H9 (cell line): Measurements from ENCODE around the gene MAP3K20. TPM values are rescaled to one million over a fixed set of nuclear protein-coding genes. Genes with fewer than 3 reads are reported as not detected.

Source experiments
- DNase-seq: peaks from one replicate; pipeline ENCODE4 v3.0.0-alpha.2; 2017
- H2AFZ ChIP-seq: one replicate; pipeline ENCODE4 v1.6.1; 2013; ENCODE audit warnings: mild to moderate bottlenecking, low read length, control low read depth, moderate library complexity
- H2AK5ac ChIP-seq: 2 replicates; pipeline ENCODE4 v1.6.1; 2013; ENCODE audit warnings: low read length, control low read depth, mixed read lengths; ENCODE audit not compliant: insufficient read length
- H2BK120ac ChIP-seq: one replicate; pipeline ENCODE4 v1.6.1; 2013; ENCODE audit warnings: low read depth, mild to moderate bottlenecking, low read length, control low read depth, inconsistent platforms; ENCODE audit not compliant: poor library complexity, severe bottlenecking
- H2BK12ac ChIP-seq: 2 replicates; pipeline ENCODE4 v1.6.1; 2013; ENCODE audit warnings: low read length, control low read depth, mixed read lengths, low read depth; ENCODE audit not compliant: insufficient read length
- H2BK15ac ChIP-seq: 2 replicates; pipeline ENCODE4 v1.6.1; 2013; ENCODE audit warnings: low read depth, low read length, control low read depth
- H2BK20ac ChIP-seq: one replicate; pipeline ENCODE4 v1.6.1; 2013; ENCODE audit warnings: low read depth, mild to moderate bottlenecking, low read length, control low read depth, inconsistent platforms; ENCODE audit not compliant: poor library complexity, severe bottlenecking
- H2BK5ac ChIP-seq: 2 replicates; pipeline ENCODE4 v1.6.1; 2013; ENCODE audit warnings: low read length, control low read depth, mixed read lengths; ENCODE audit not compliant: insufficient read length
- H3K14ac ChIP-seq: 2 replicates; pipeline ENCODE4 v1.6.1; 2013; ENCODE audit warnings: low read length, control low read depth; ENCODE audit not compliant: insufficient read depth
- H3K18ac ChIP-seq: 2 replicates; pipeline ENCODE4 v1.6.1; 2013; ENCODE audit warnings: low read depth, mild to moderate bottlenecking, mixed read lengths, low read length, control low read depth; ENCODE audit not compliant: insufficient read length
- H3K23ac ChIP-seq: 2 replicates; pipeline ENCODE4 v1.6.1; 2013; ENCODE audit warnings: low read length, control low read depth, mixed read lengths, low read depth; ENCODE audit not compliant: insufficient read length
- H3K23me2 ChIP-seq: 2 replicates; pipeline ENCODE4 v1.6.1; 2013; ENCODE audit warnings: low read depth, mild to moderate bottlenecking, mixed read lengths, low read length, control low read depth; ENCODE audit not compliant: insufficient read length, poor library complexity, severe bottlenecking
- H3K27ac ChIP-seq: 2 replicates; pipeline ENCODE4 v1.5.1; 2013; ENCODE audit warnings: low read length, control low read depth, mixed read lengths, low read depth; ENCODE audit not compliant: insufficient read length
- H3K27me3 ChIP-seq: 2 replicates; pipeline ENCODE4 v1.6.1; 2013; ENCODE audit warnings: low read length, control low read depth, inconsistent platforms; ENCODE audit not compliant: insufficient read depth
- H3K4ac ChIP-seq: 2 replicates; pipeline ENCODE4 v1.6.1; 2013; ENCODE audit warnings: low read depth, mild to moderate bottlenecking, control low read depth, inconsistent platforms, low read length, moderate library complexity
- H3K4me1 ChIP-seq: 2 replicates; pipeline ENCODE4 v1.6.1; 2013; ENCODE audit warnings: low read length, control low read depth, inconsistent platforms; ENCODE audit not compliant: insufficient read depth
- H3K4me2 ChIP-seq: 2 replicates; pipeline ENCODE4 v1.6.1; 2013; ENCODE audit warnings: low read length, control low read depth, mixed read lengths; ENCODE audit not compliant: insufficient read length, insufficient read depth
- H3K56ac ChIP-seq: 2 replicates; pipeline ENCODE4 v1.6.1; 2013; ENCODE audit warnings: low read depth, mild to moderate bottlenecking, mixed read lengths, low read length, control low read depth; ENCODE audit not compliant: insufficient read length
- H3K79me1 ChIP-seq: 2 replicates; pipeline ENCODE4 v1.6.1; 2013; ENCODE audit warnings: low read depth, mild to moderate bottlenecking, moderate library complexity, low read length, control low read depth, inconsistent platforms; ENCODE audit not compliant: insufficient read depth, poor library complexity, severe bottlenecking
- H3K79me2 ChIP-seq: 2 replicates; pipeline ENCODE4 v1.6.1; 2013; ENCODE audit warnings: low read length, control low read depth, inconsistent platforms; ENCODE audit not compliant: insufficient read depth
- H3K9ac ChIP-seq: 2 replicates; pipeline ENCODE4 v1.6.1; 2013; ENCODE audit warnings: low read length, control low read depth, mixed read lengths; ENCODE audit not compliant: insufficient read length; ENCODE audit errors: extremely low read depth
- H3K9me3 ChIP-seq: one replicate; pipeline ENCODE4 v1.6.1; 2013; ENCODE audit warnings: low read depth, low read length, inconsistent platforms; ENCODE audit not compliant: control insufficient read depth
- H3T11ph ChIP-seq: one replicate; pipeline ENCODE4 v1.6.1; 2013; ENCODE audit warnings: mild to moderate bottlenecking, low read length, control low read depth, inconsistent platforms
- H4K20me1 ChIP-seq: one replicate; pipeline ENCODE4 v1.6.1; 2013; ENCODE audit not compliant: control insufficient read depth, insufficient read length, insufficient read depth
- H4K5ac ChIP-seq: 2 replicates; pipeline ENCODE4 v1.6.1; 2013; ENCODE audit warnings: low read depth, mild to moderate bottlenecking, mixed read lengths, low read length, control low read depth; ENCODE audit not compliant: insufficient read length
- H4K8ac ChIP-seq: replicated peaks from 2 replicates; pipeline ENCODE4 v1.6.1; 2013; ENCODE audit warnings: low read length, control low read depth, mixed read lengths, low read depth; ENCODE audit not compliant: insufficient read length
- H4K91ac ChIP-seq: 2 replicates; pipeline ENCODE4 v1.6.1; 2013; ENCODE audit warnings: low read depth, mild to moderate bottlenecking, moderate library complexity, mixed read lengths, low read length, control low read depth; ENCODE audit not compliant: insufficient read length
- H3K27ac Mint-ChIP-seq, 3 experiments: 2 replicates in 2 of 3; 3 replicates in 1 of 3; pipeline ENCODE4 v1.8.0; 2020 to 2021; ENCODE audit warnings: mixed read lengths in 3 of 3, mild to moderate bottlenecking in 1 of 3, moderate library complexity in 1 of 3
- H3K27me3 Mint-ChIP-seq: 2 replicates; pipeline ENCODE4 v1.8.0; 2021; ENCODE audit warnings: low read depth, mild to moderate bottlenecking, moderate library complexity, mixed read lengths
- H3K36me3 Mint-ChIP-seq, 3 experiments: 2 replicates in 2 of 3; 3 replicates in 1 of 3; pipeline ENCODE4 v1.8.0; 2020 to 2021; ENCODE audit warnings: low read depth in 3 of 3, mixed read lengths in 3 of 3; ENCODE audit not compliant: insufficient read depth in 1 of 3
- H3K4me1 Mint-ChIP-seq, 2 experiments: 2 replicates each; pipeline ENCODE4 v1.8.0; 2020; ENCODE audit warnings: mixed read lengths in 2 of 2
- H3K4me3 Mint-ChIP-seq, 2 experiments: 2 replicates in 1 of 2; 3 replicates in 1 of 2; pipeline ENCODE4 v1.8.0; 2020 to 2021; ENCODE audit warnings: mild to moderate bottlenecking in 2 of 2, mixed read lengths in 2 of 2, moderate library complexity in 1 of 2
- H3K9me3 Mint-ChIP-seq, 2 experiments: 2 replicates in 1 of 2; 3 replicates in 1 of 2; pipeline ENCODE4 v1.8.0; 2020; ENCODE audit warnings: mild to moderate bottlenecking in 2 of 2, mixed read lengths in 2 of 2, moderate library complexity in 1 of 2
- CTCF ChIP-seq: fragments of 200-600 bp; sonication (generic); conservative IDR thresholded peaks from 3 replicates; pipeline ENCODE4 v1.8.0; 2021; ENCODE audit warnings: antibody characterized with exemption, mild to moderate bottlenecking
- WGBS: extraction: QIAGEN DNeasy Blood & Tissue Kit; methylation state at CpG from one replicate; pipeline ENCODE4 v1.1.7; 2013; ENCODE audit warnings: missing lambda C conversion rate, low lambda C conversion rate, mixed read lengths; ENCODE audit not compliant: insufficient read length; ENCODE audit errors: extremely low coverage; 5-methylcytosine and 5-hydroxymethylcytosine counted together
- total RNA-seq: library from RNA; stranded (reverse); gene quantifications from 2 replicates; pipeline ENCODE4 v1.2.1, GENCODE V29; 2021

MAP3K20 gene
- total RNA-seq, 1 experiment from 2014 or later: 8.7 TPM

- Mint-ChIP-seq H3K36me3 (peaks cover 0 to 18% (median 5%) of the 10 kb centered on the region in 3 experiments; a peak in 5 of 7 replicates), H3K27me3 (no peaks in the 10 kb centered on the region; the same call in 1 of the 2 replicates), H3K27ac (no peak overlapping the region), H3K4me3 (no peak overlapping the region), H3K4me1 (no peaks in the 10 kb centered on the region), H3K9me3 (peaks cover 8 to 17% of the 10 kb centered on the region in 2 experiments; a peak in 4 of 5 replicates)
- Histone ChIP-seq H2AK5ac (no peak overlapping the region), H3T11ph (no peak overlapping the region), H4K20me1 (no peaks in the 10 kb centered on the region), H3K18ac (no peak overlapping the region), H2BK15ac (no peak overlapping the region), H4K8ac (no peak overlapping the region), H3K56ac (no peak overlapping the region), H3K27me3 (no peaks in the 10 kb centered on the region), H3K79me2 (no peaks in the 10 kb centered on the region), H3K4me2 (no peak overlapping the region), H2BK20ac (no peak overlapping the region), H3K23ac (no peak overlapping the region), H4K91ac (no peak overlapping the region), H3K14ac (no peak overlapping the region), H3K9ac (no peak overlapping the region), H3K9me3 (no peaks in the 10 kb centered on the region), H3K4me1 (no peaks in the 10 kb centered on the region), H2AFZ (no peak overlapping the region), H3K79me1 (no peaks in the 10 kb centered on the region), H3K27ac (no peak overlapping the region), H2BK5ac (no peak overlapping the region), H4K5ac (no peak overlapping the region), H2BK120ac (no peak overlapping the region), H3K4ac (no peak overlapping the region), H2BK12ac (no peak overlapping the region), H3K23me2 (no peaks in the 10 kb centered on the region)
- WGBS: no CpG with 5 or more reads among the region's 28 CpGs
- DNase-seq: no peak
- no peak for TF ChIP-seq CTCF
Measured at GRCh38 chr2:173282795-173283545, 207.3 kb downstream of the MAP3K20 start.
